Caco-2 (cell line): ENCODE data around the gene TEC. TPM values are rescaled to one million over a fixed set of nuclear protein-coding genes. Genes with fewer than 3 reads are reported as not detected.

ENCODE experiments used
- BruUV-seq: library from RNA; stranded (reverse); fragments of 400-500 nt; replicated peaks from 2 replicates; lab custom pipeline; 2021; lab: Mats Ljungman, UMichigan
- CTCF ChIA-PET: fragments of 300-600 bp; sonication (Branson Sonifier 250); formaldehyde crosslinking; loops from one replicate; lab custom pipeline; 2022; ENCODE audit warnings: antibody characterized with exemption; lab: Charles Lee
- POLR2A ChIA-PET: fragments of 300-600 bp; sonication (Branson Sonifier 250); formaldehyde crosslinking; loops from one replicate; lab custom pipeline; 2022; ENCODE audit warnings: antibody characterized with exemption; lab: Charles Lee
- DNase-seq, 2 experiments: peaks; one replicate each; pipeline versions ENCODE4 v3.0.0 to v3.0.0-alpha.2; 2020 to 2022
- H3K27me3 ChIP-seq: replicated peaks from 2 replicates; pipeline ENCODE4 v1.6.0; 2011; ENCODE audit warnings: low read length; ENCODE audit not compliant: control insufficient read depth, insufficient read depth
- H3K36me3 ChIP-seq: 2 replicates; pipeline ENCODE4 v1.5.1; 2011; ENCODE audit warnings: low read length; ENCODE audit not compliant: control insufficient read depth, insufficient read depth
- H3K4me1 ChIP-seq: fragments of 250-450 bp; sonication (Bioruptor Pico); 2 replicates; pipeline ENCODE4 v1.5.1; 2020; ENCODE audit warnings: mild to moderate bottlenecking
- H3K4me3 ChIP-seq: 2 replicates; pipeline ENCODE4 v1.5.1; 2011; ENCODE audit warnings: low read depth, mild to moderate bottlenecking, control low read depth, low read length
- H3K9me3 ChIP-seq: fragments of 250-450 bp; sonication (Bioruptor Pico); 2 replicates; pipeline ENCODE4 v1.5.1; 2020; ENCODE audit warnings: mild to moderate bottlenecking, moderate library complexity
- H3K27ac Mint-ChIP-seq: one replicate; pipeline ENCODE4 v1.8.0; 2022; ENCODE audit warnings: mixed read lengths; ENCODE audit not compliant: unreplicated experiment
- H3K27me3 Mint-ChIP-seq: one replicate; pipeline ENCODE4 v1.8.0; 2022; ENCODE audit warnings: mixed read lengths; ENCODE audit not compliant: insufficient read depth, unreplicated experiment
- H3K36me3 Mint-ChIP-seq: one replicate; pipeline ENCODE4 v1.8.0; 2022; ENCODE audit warnings: mild to moderate bottlenecking, mixed read lengths; ENCODE audit not compliant: insufficient read depth, unreplicated experiment
- H3K4me1 Mint-ChIP-seq: one replicate; pipeline ENCODE4 v1.8.0; 2022; ENCODE audit warnings: low read depth, mixed read lengths; ENCODE audit not compliant: unreplicated experiment
- H3K4me3 Mint-ChIP-seq: one replicate; pipeline ENCODE4 v1.8.0; 2022; ENCODE audit warnings: mild to moderate bottlenecking, moderate library complexity, mixed read lengths; ENCODE audit not compliant: unreplicated experiment
- H3K9me3 Mint-ChIP-seq: one replicate; pipeline ENCODE4 v1.8.0; 2022; ENCODE audit warnings: mixed read lengths; ENCODE audit not compliant: unreplicated experiment
- intact Hi-C: fragments of 100-400 bp; cut with micrococcal nuclease; formaldehyde crosslinking; loops from one replicate; pipeline ENCODE4 v1.10.0; 2022; ENCODE audit not compliant: unreplicated experiment
- total RNA-seq: library from RNA; stranded (reverse); gene quantifications from 2 replicates; pipeline ENCODE4 v1.2.3, GENCODE V29; 2022
- TF ChIP-seq, protein P1 (sequence below), 2 experiments: fragments of 200-600 bp in 1 of 2; IDR thresholded peaks; 1 replicate in 1 of 2; 2 replicates in 1 of 2; pipeline versions ENCODE4 v1.5.1 to v1.8.0; 2011 to 2022; ENCODE audit warnings: antibody characterized with exemption in 1 of 2, control low read depth in 1 of 2, inconsistent platforms in 1 of 2, low read depth in 1 of 2, low read length in 1 of 2, mild to moderate bottlenecking in 1 of 2, moderate library complexity in 1 of 2; ENCODE audit not compliant: insufficient read depth in 1 of 2, severe bottlenecking in 1 of 2, unreplicated experiment in 1 of 2

Gene TEC
- total RNA-seq, 1 experiment from 2014 or later, result 2.0 TPM

DNA sequence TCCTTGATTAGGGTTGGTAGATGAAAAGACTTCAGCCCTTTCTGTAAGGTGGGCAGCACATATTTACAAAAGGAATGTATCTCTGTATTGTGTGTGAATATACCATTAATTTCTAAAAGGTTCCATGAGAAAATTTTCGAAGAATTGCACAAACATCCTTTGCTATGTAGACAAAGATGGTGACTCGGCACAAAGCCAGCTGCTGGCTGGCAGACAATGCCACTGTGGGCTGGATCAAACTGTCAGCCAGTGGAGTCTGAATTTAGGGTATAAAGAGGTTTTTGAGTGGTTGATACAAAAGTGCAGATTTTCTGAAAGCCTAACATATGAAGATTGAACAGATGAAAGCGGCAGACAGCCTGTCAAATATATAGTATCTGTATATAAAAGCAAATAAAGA lies 129.9 kb downstream of the TEC start:
- intact Hi-C loops, result loop anchor here (2.0 kb wide), 1 partner anchor 27 kb away; no protein-coding TSS in a partner anchor
- BruUV-seq, result no TSS peak
- Mint-ChIP-seq H3K4me3 (no peak overlapping the region), H3K27me3 (no peaks in the 10 kb centered on the region), H3K36me3 (no peaks in the 10 kb centered on the region), H3K4me1 (peaks cover 11% of the 10 kb centered on the region), H3K9me3 (no peaks in the 10 kb centered on the region), H3K27ac (peak overlapping the region; percentile 27)
- CTCF ChIA-PET, result interaction anchor here (1.4 kb wide), 1 partner anchor 12 kb away, joined by 5 read pairs; no protein-coding TSS in a partner anchor
- POLR2A ChIA-PET, result no interaction called here
- no peaks in the 10 kb centered on the region for H3K9me3 ChIP-seq
- no peaks in the 10 kb centered on the region for H3K36me3 ChIP-seq
- TF ChIP-seq, protein P1, sequence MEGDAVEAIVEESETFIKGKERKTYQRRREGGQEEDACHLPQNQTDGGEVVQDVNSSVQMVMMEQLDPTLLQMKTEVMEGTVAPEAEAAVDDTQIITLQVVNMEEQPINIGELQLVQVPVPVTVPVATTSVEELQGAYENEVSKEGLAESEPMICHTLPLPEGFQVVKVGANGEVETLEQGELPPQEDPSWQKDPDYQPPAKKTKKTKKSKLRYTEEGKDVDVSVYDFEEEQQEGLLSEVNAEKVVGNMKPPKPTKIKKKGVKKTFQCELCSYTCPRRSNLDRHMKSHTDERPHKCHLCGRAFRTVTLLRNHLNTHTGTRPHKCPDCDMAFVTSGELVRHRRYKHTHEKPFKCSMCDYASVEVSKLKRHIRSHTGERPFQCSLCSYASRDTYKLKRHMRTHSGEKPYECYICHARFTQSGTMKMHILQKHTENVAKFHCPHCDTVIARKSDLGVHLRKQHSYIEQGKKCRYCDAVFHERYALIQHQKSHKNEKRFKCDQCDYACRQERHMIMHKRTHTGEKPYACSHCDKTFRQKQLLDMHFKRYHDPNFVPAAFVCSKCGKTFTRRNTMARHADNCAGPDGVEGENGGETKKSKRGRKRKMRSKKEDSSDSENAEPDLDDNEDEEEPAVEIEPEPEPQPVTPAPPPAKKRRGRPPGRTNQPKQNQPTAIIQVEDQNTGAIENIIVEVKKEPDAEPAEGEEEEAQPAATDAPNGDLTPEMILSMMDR (IDR thresholded peaks at IDR 0.05; ENCODE audit: insufficient read depth in 1 of 2, low read depth in 1 of 2, low read length in 1 of 2, severe bottlenecking in 1 of 2, unreplicated experiment in 1 of 2), result no peak
- no peak for DNase-seq
- no peak overlapping the region for H3K4me3 ChIP-seq
- H3K4me1 ChIP-seq, result no peaks in the 10 kb centered on the region
- H3K27me3 ChIP-seq, result no peaks in the 10 kb centered on the region

DNA sequence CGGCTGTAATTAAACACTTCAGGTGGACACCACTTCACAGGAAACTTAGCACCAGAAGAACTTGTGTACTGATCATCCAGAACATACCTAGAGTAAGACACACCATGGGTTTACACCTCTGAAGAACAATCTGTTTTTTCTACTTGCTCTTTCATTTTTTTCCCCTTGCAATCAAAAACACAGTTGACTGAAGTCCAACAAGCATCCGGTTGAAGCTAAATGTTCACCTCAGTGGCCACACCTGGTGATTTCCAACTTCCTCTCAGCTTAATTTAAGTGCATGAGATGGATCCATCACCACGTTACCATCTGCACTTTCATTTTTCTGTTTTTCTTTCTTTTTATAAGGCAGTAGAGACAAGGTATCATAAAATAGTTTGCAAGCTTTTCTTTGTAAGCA lies 130.7 kb downstream of the TEC start:
- BruUV-seq, result no TSS peak
- CTCF ChIA-PET, result interaction anchor here (0.5 to 1.4 kb wide), 2 partner anchors 11 to 407 kb away, joined by 3 to 5 read pairs; no protein-coding TSS in a partner anchor

DNA sequence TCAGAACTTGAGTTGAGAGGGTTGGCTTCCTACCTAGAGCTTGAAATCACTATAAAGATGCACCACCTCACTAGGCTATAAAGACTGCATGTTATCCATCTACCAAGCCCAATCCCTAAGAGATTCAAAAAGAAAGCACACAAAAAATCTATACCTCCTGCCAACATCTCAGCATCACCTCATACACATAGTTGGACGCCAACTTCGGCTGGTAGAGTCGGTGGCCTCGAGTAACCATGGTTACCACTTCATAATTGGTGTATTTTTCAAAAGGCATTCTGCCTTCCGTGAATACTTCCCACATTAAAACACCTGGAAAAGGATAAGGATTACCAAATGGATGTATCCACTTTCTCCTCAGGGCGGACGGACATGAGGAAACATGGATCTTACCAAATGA lies 131.1 kb downstream of the TEC start:
- no peaks in the 10 kb centered on the region for H3K9me3 Mint-ChIP-seq
- H3K36me3 ChIP-seq, result no peaks in the 10 kb centered on the region
- peaks cover 11% of the 10 kb centered on the region for H3K4me1 Mint-ChIP-seq
- H3K36me3 Mint-ChIP-seq, result no peaks in the 10 kb centered on the region
- H3K27me3 ChIP-seq, result no peaks in the 10 kb centered on the region
- intact Hi-C loops, result no loop called here
- ChIA-PET POLR2A (no interaction called here), CTCF (interaction anchor here (0.5 to 1.4 kb wide), 2 partner anchors 11 to 408 kb away, joined by 3 to 5 read pairs; no protein-coding TSS in a partner anchor)
- H3K4me1 ChIP-seq, result no peaks in the 10 kb centered on the region
- TF ChIP-seq, protein P1 (IDR thresholded peaks at IDR 0.05; ENCODE audit: insufficient read depth in 1 of 2, low read depth in 1 of 2, low read length in 1 of 2, severe bottlenecking in 1 of 2, unreplicated experiment in 1 of 2), result no peak
- no peak overlapping the region for H3K4me3 ChIP-seq
- BruUV-seq, result no TSS peak
- no peaks in the 10 kb centered on the region for H3K27me3 Mint-ChIP-seq
- H3K4me3 Mint-ChIP-seq, result no peak overlapping the region
- no peaks in the 10 kb centered on the region for H3K9me3 ChIP-seq
- no peak for DNase-seq
- H3K27ac Mint-ChIP-seq, result no peak overlapping the region

More for the DNA sequence above, 130.7 kb downstream of the TEC start:
- Histone ChIP-seq H3K4me3 (no peak overlapping the region), H3K9me3 (no peaks in the 10 kb centered on the region), H3K27me3 (no peaks in the 10 kb centered on the region), H3K4me1 (no peaks in the 10 kb centered on the region), H3K36me3 (no peaks in the 10 kb centered on the region)
- no peak for DNase-seq
- Mint-ChIP-seq H3K4me1 (peaks cover 11% of the 10 kb centered on the region), H3K4me3 (no peak overlapping the region), H3K27me3 (no peaks in the 10 kb centered on the region), H3K36me3 (no peaks in the 10 kb centered on the region), H3K9me3 (no peaks in the 10 kb centered on the region), H3K27ac (no peak overlapping the region)
- TF ChIP-seq, protein P1 (IDR thresholded peaks at IDR 0.05; ENCODE audit: insufficient read depth in 1 of 2, low read depth in 1 of 2, low read length in 1 of 2, severe bottlenecking in 1 of 2, unreplicated experiment in 1 of 2), result no peak
- intact Hi-C loops, result no loop called here
- POLR2A ChIA-PET, result no interaction called here
